Activated naive CD8-positive, alpha-beta T cell treated with anti-CD3 and anti-CD28 coated beads for 36 hours (primary cell): ENCODE results near the gene MYL3. TPM values are rescaled to one million over a fixed set of nuclear protein-coding genes. Genes with fewer than 3 reads are reported as not detected.
A peak's percentile ranks its signal among the peaks of the same experiment; 100 is the strongest.
"Not testable (repeated sequence)": the region's sequence is repeated elsewhere in the genome, so short reads cannot be mapped to it uniquely, and the experiment has no call there.

Source experiments
- DNase-seq: peaks from one replicate; pipeline ENCODE4 v3.0.0; 2021
- H3K27ac Mint-ChIP-seq: one replicate; pipeline ENCODE4 v1.8.0; 2022; ENCODE audit warnings: mild to moderate bottlenecking, moderate library complexity, mixed read lengths
- H3K27me3 Mint-ChIP-seq: one replicate; pipeline ENCODE4 v1.8.0; 2022; ENCODE audit warnings: mild to moderate bottlenecking, mixed read lengths
- H3K36me3 Mint-ChIP-seq: one replicate; pipeline ENCODE4 v1.8.0; 2021; ENCODE audit warnings: mild to moderate bottlenecking, mixed read lengths
- H3K4me1 Mint-ChIP-seq: one replicate; pipeline ENCODE4 v1.8.0; 2021; ENCODE audit warnings: mixed read lengths
- H3K4me3 Mint-ChIP-seq: one replicate; pipeline ENCODE4 v1.8.0; 2022; ENCODE audit warnings: mild to moderate bottlenecking, moderate library complexity, mixed read lengths
- H3K9me3 Mint-ChIP-seq: one replicate; pipeline ENCODE4 v1.8.0; 2022; ENCODE audit warnings: mixed read lengths
- total RNA-seq, 2 experiments: library from RNA; stranded (reverse); gene quantifications; one replicate each; pipeline ENCODE4 v1.2.3, GENCODE V29; 2021

The MYL3 gene
- total RNA-seq, 2 experiments from 2014 or later, result not detected

- peaks cover 6% of the 10 kb centered on the region for H3K4me1 Mint-ChIP-seq
- no peak overlapping the region for H3K27ac Mint-ChIP-seq
- no peak overlapping the region for H3K4me3 Mint-ChIP-seq
- peaks cover 6% of the 10 kb centered on the region for H3K36me3 Mint-ChIP-seq
- H3K9me3 Mint-ChIP-seq, result peaks cover 20% of the 10 kb centered on the region
- no peak for DNase-seq
- peaks cover 15% of the 10 kb centered on the region for H3K27me3 Mint-ChIP-seq
Observed at GRCh38 chr3:46824211-46824970, 38.9 kb downstream of the MYL3 start.

- H3K27ac Mint-ChIP-seq, H3K36me3 Mint-ChIP-seq, DNase-seq, H3K4me1 Mint-ChIP-seq, H3K4me3 Mint-ChIP-seq: not testable (repeated sequence)
- H3K27me3 Mint-ChIP-seq, result peaks cover 19% of the 10 kb centered on the region
- peaks cover 20% of the 10 kb centered on the region for H3K9me3 Mint-ChIP-seq
Observed at GRCh38 chr3:46823314-46823713, 39.9 kb downstream of the MYL3 start.

- DNase-seq, result no peak
- H3K36me3 Mint-ChIP-seq, result peaks cover 6% of the 10 kb centered on the region
- peaks cover 17% of the 10 kb centered on the region for H3K27me3 Mint-ChIP-seq
- peaks cover 20% of the 10 kb centered on the region for H3K9me3 Mint-ChIP-seq
- H3K27ac Mint-ChIP-seq, result no peak overlapping the region
- no peak overlapping the region for H3K4me3 Mint-ChIP-seq
- H3K4me1 Mint-ChIP-seq, result no peaks in the 10 kb centered on the region
Observed at GRCh38 chr3:46821553-46821952, 41.7 kb downstream of the MYL3 start.

GRCh38 chr3:46820852-46821251, 42.4 kb downstream of the MYL3 start:
- no peak for DNase-seq
- peaks cover 6% of the 10 kb centered on the region for H3K36me3 Mint-ChIP-seq
- H3K4me1 Mint-ChIP-seq, result no peaks in the 10 kb centered on the region
- H3K27ac Mint-ChIP-seq, result no peak overlapping the region
- H3K4me3 Mint-ChIP-seq, result no peak overlapping the region
- H3K27me3 Mint-ChIP-seq, result peaks cover 16% of the 10 kb centered on the region
- peaks cover 20% of the 10 kb centered on the region for H3K9me3 Mint-ChIP-seq

GRCh38 chr3:46812237-46812791, 50.9 kb downstream of the MYL3 start:
- H3K27me3 Mint-ChIP-seq, result peaks cover 33% of the 10 kb centered on the region
- H3K27ac Mint-ChIP-seq, result no peak overlapping the region
- peaks cover 6% of the 10 kb centered on the region for H3K4me1 Mint-ChIP-seq
- DNase-seq, result peak; percentile 76
- H3K9me3 Mint-ChIP-seq, result no peaks in the 10 kb centered on the region
- peak overlapping the region; percentile 64 for H3K4me3 Mint-ChIP-seq
- H3K36me3 Mint-ChIP-seq, result no peaks in the 10 kb centered on the region

GRCh38 chr3:46811615-46812236, 51.5 kb downstream of the MYL3 start:
- DNase-seq, result no peak
- no peak overlapping the region for H3K27ac Mint-ChIP-seq
- no peaks in the 10 kb centered on the region for H3K9me3 Mint-ChIP-seq
- peaks cover 6% of the 10 kb centered on the region for H3K4me1 Mint-ChIP-seq
- H3K36me3 Mint-ChIP-seq, result no peaks in the 10 kb centered on the region
- H3K4me3 Mint-ChIP-seq, result no peak overlapping the region
- H3K27me3 Mint-ChIP-seq, result peaks cover 33% of the 10 kb centered on the region

- H3K4me1 Mint-ChIP-seq, H3K36me3 Mint-ChIP-seq, H3K4me3 Mint-ChIP-seq, H3K9me3 Mint-ChIP-seq, H3K27ac Mint-ChIP-seq, DNase-seq: not testable (repeated sequence)
- H3K27me3 Mint-ChIP-seq, result peaks cover 25% of the 10 kb centered on the region
Observed at GRCh38 chr3:46808766-46809165, 54.5 kb downstream of the MYL3 start.

Other genes starting within 250 kb of the MYL3 start
- 1 to 10 TPM; 1.3 TPM for gene ALS2CL, start 169.8 kb downstream of the MYL3 start, total RNA-seq
- under 1 TPM; 0.41 to 0.42 TPM for gene TMIE, start 162.1 kb downstream of the MYL3 start, total RNA-seq
- not detected for gene PRSS50, start 145.6 kb downstream of the MYL3 start, total RNA-seq
- not detected for gene PTH1R, start 14.3 kb upstream of the MYL3 start, total RNA-seq
- gene CCDC12, start 113.3 kb upstream of the MYL3 start, total RNA-seq, result 10 to 100 TPM; 48.8 to 55.4 TPM
- 10 to 100 TPM; 63.1 to 67.4 TPM for gene NBEAL2, start 116.2 kb upstream of the MYL3 start, total RNA-seq